Measurements from ENCODE around the gene TNFSF13.
"Not testable (repeated sequence)": the region's sequence is repeated elsewhere in the genome, so short reads cannot be mapped to it uniquely, and the experiment has no call there.

The TNFSF13 gene

DNA sequence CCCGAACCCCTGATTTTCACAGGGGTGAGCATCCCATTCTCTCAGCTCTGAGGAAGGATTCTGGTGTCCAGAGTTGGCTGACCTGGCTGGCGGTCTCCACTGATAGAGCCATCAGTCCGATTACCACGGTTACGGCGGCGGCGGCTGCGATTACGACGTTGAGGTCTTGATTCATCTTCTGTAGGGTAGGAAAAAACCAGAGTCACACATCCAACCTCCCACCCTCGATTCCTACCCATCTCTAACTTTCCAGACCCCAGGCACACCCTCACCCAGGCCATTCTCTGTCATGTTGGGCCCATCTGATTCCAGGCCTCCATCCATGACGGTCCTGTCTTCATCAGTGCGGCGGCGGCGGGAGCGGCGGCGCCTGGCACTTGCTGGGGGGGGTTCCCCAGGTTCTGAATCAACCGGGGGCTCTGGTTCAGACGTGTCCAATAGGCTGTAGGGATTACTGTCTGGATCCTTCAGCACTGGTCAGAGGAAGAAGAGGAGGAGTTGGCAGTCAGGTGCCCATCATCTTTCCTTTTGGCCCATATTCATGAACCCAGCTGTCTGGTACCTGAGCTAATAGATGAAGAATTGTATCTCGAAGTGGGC is 34.0 kb downstream of the TNFSF13 start:
- DNase-seq, result no peak

DNA sequence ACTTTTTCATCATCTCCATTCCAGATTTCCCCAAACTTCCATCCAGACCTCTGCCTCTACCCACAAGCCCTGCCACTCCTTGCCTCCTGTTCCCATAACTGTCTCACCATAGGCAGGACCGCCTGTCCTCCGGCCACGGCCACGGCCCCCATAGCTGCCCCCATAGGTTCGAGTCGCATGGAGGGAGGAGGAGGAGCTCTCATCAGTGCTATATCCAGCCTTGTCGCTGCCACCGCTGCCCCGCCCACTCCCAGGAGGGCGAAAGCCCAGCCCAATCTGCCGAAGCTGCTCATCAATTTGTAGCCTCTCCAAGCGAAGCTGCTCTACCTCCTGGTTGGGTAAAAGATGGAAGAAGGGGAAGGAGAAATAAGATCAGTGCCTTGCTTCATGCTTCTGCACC is 34.7 kb downstream of the TNFSF13 start:
- no peak for DNase-seq

DNA sequence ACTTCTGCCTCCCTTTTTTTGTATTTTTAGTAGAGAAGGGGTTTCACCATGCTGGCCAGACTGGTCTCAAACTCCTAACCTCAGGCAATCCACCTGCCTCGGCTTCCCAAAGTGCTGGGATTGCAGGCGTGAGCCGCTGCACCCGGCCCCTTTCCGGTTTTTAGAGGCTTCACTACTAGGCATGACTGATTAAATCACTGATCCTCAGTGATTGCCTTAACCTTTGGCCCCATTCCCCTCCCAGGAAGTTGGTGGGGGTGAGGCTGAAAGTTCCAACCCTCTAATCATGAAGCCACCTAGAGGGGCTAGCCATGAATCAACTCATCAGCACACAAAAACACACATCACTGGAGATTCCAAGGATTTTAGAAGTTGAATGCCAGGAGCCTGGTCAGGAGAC is 39.0 kb downstream of the TNFSF13 start:
- not testable (repeated sequence) for DNase-seq

DNA sequence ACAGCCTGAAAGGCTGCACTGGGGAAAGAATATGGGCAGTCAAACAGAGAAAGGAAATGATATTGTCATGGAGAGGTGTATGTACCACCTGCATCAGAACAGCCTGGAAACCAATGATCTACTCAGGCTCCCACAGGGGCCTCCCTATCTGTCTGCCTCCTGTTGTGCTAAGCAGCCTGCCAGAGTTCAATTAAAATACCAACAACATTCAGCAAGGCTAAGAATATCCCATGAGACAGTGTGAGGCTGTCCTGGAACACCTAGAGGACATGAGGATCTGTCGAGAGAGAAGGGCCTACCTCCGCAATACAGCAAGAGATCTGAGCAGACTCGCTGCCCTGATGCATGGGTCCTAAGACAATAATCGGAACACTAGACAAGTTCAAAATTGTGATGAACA is 47.7 kb downstream of the TNFSF13 start:
- no peak for DNase-seq

DNA sequence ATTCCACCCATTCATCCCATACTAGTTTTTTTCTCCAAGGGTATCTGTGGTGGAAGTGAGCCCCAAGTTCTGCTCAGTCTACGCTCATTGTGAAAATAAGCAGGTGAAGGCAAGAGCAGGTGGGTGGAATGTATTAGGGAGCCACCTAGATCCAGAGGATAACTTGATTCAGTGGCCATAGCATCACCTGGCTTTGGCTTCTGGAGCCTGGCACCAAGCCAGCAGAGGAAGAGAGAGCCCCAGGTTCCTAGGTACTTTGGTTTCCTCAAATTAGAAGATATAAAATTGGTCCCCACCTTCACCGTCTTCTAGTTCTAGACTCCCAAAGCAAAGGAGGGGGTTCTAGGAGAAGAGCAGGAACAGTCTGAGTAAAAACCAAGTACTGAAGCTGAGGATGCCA is 52.1 kb downstream of the TNFSF13 start:
- no peak for DNase-seq

Measured in stimulated activated naive CD4-positive, alpha-beta T cell (primary cell).